Karpas-422 (cell line): ENCODE data around the gene HPSE2. TPM values are rescaled to one million over a fixed set of nuclear protein-coding genes. Genes with fewer than 3 reads are reported as not detected.

ENCODE experiments used
- DNase-seq: peaks from one replicate; pipeline ENCODE4 v3.0.0-alpha.2; 2015
- H2AFZ ChIP-seq: fragments of 200-600 bp; sonication (generic); 2 replicates; pipeline ENCODE4 v1.6.1; 2014; ENCODE audit warnings: antibody characterized with exemption, low read length, mixed read lengths
- H3K27ac ChIP-seq: fragments of 200-600 bp; sonication (generic); 2 replicates; pipeline ENCODE4 v1.5.1; 2014; ENCODE audit warnings: mild to moderate bottlenecking, low read length, moderate library complexity
- H3K27me3 ChIP-seq: fragments of 200-600 bp; sonication (generic); 2 replicates; pipeline ENCODE4 v1.6.1; 2014; ENCODE audit warnings: low read length, mixed read lengths
- H3K36me3 ChIP-seq: fragments of 200-600 bp; sonication (generic); 2 replicates; pipeline ENCODE4 v1.6.1; 2014; ENCODE audit warnings: low read length, mixed read lengths; ENCODE audit not compliant: insufficient read depth
- H3K4me1 ChIP-seq: fragments of 200-600 bp; sonication (generic); 2 replicates; pipeline ENCODE4 v1.6.1; 2014; ENCODE audit warnings: mild to moderate bottlenecking, low read length, mixed read lengths
- H3K4me2 ChIP-seq: fragments of 200-600 bp; sonication (generic); 2 replicates; pipeline ENCODE4 v1.6.1; 2014; ENCODE audit warnings: low read length, low read depth, mild to moderate bottlenecking; ENCODE audit not compliant: poor library complexity, severe bottlenecking
- H3K4me3 ChIP-seq: fragments of 200-600 bp; sonication (generic); 2 replicates; pipeline ENCODE4 v1.5.1; 2014; ENCODE audit warnings: mild to moderate bottlenecking, antibody characterized with exemption, low read length, mixed read lengths
- H3K79me2 ChIP-seq: fragments of 200-600 bp; sonication (generic); 2 replicates; pipeline ENCODE4 v1.6.1; 2014; ENCODE audit warnings: mild to moderate bottlenecking, low read length, mixed read lengths
- H3K9ac ChIP-seq: fragments of 200-600 bp; sonication (generic); 2 replicates; pipeline ENCODE4 v1.6.0; 2014; ENCODE audit warnings: low read length
- H3K9me2 ChIP-seq: fragments of 200-600 bp; sonication (generic), shearing (Covaris generic); replicated peaks from 2 replicates; pipeline ENCODE4 v1.6.0; 2014; ENCODE audit warnings: mild to moderate bottlenecking, low read length, moderate library complexity; ENCODE audit not compliant: insufficient read depth
- H3K9me3 ChIP-seq: fragments of 300-700, 200-600 bp; sonication (generic); 2 replicates; pipeline ENCODE4 v1.6.1; 2014; ENCODE audit warnings: low read length, mixed read lengths
- H4K20me1 ChIP-seq: fragments of 200-600 bp; sonication (generic); 2 replicates; pipeline ENCODE4 v1.6.1; 2014; ENCODE audit warnings: mild to moderate bottlenecking, antibody characterized with exemption, low read length, low read depth; ENCODE audit not compliant: insufficient read depth
- small RNA-seq: library from RNA; depleted of rRNA; stranded (forward); fragments of <200 nt; gene quantifications from one replicate; pipeline ENCODE3, GENCODE V24; 2014
- total RNA-seq: library from RNA; depleted of rRNA; stranded (reverse); fragments of >200 nt; shearing (Covaris generic); gene quantifications from 2 replicates; pipeline ENCODE4 v1.2.3, GENCODE V29; 2014; ENCODE audit warnings: low replicate concordance; rRNA removed

HPSE2 gene
- total RNA-seq, 1 experiment from 2014 or later = not detected

DNA sequence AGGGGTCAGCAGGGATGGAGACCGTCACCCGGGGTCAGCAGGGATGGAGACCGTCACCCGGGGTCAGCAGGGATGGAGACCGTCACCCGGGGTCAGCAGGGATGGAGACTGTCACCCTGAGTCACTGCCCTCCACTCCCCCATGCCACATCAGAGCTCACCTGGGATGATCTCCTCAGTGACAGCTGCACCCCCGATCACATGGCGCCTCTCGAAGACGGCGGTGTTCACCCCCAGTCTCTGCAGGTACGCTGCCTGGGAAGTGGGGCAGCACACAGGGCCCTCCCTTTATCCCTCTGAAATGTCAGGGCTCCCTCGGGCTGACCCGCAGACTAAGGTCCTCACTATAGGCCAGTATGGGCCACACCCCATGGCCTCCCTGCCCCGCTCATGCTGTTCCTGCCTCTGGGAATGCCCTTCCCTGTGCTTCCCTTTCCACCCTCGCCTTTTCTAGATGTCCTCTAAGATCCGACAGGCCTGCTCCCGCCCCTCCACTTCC, 827.9 kb downstream of the HPSE2 start:
- Histone ChIP-seq H3K79me2 (no peaks in the 10 kb centered on the region), H3K4me2 (no peak overlapping the region), H3K9me2 (no peaks in the 10 kb centered on the region), H3K9ac (no peak overlapping the region), H3K36me3 (no peaks in the 10 kb centered on the region), H4K20me1 (no peaks in the 10 kb centered on the region), H3K27me3 (no peaks in the 10 kb centered on the region), H3K27ac (no peak overlapping the region), H3K9me3 (no peaks in the 10 kb centered on the region), H2AFZ (no peak overlapping the region), H3K4me3 (no peak overlapping the region), H3K4me1 (no peaks in the 10 kb centered on the region)
- DNase-seq = no peak

Small RNA genes lying within 50 kb of the gene (small RNA-seq; reads per million reads assigned to genes)
- gene MIR4685 (not detected), gene MIR6507 (not detected)

Other genes with a start within 250 kb of the HPSE2 start
- gene CNNM1, start 93.5 kb upstream of the HPSE2 start, total RNA-seq = not detected in 2 replicates
- gene GOT1, start 194.8 kb upstream of the HPSE2 start, total RNA-seq = 34.1 and 54.7 TPM in 2 replicates